ENCODE measurements around the gene TIMM22. TPM values are rescaled to one million over a fixed set of nuclear protein-coding genes. Genes with fewer than 3 reads are reported as not detected.
"Not testable (repeated sequence)": the region's sequence is repeated elsewhere in the genome, so short reads cannot be mapped to it uniquely, and the experiment has no call there.

TIMM22 gene
- total RNA-seq, 4 donors from 2014 or later: 11.7 to 15.7 (median 13.9) TPM

DNA sequence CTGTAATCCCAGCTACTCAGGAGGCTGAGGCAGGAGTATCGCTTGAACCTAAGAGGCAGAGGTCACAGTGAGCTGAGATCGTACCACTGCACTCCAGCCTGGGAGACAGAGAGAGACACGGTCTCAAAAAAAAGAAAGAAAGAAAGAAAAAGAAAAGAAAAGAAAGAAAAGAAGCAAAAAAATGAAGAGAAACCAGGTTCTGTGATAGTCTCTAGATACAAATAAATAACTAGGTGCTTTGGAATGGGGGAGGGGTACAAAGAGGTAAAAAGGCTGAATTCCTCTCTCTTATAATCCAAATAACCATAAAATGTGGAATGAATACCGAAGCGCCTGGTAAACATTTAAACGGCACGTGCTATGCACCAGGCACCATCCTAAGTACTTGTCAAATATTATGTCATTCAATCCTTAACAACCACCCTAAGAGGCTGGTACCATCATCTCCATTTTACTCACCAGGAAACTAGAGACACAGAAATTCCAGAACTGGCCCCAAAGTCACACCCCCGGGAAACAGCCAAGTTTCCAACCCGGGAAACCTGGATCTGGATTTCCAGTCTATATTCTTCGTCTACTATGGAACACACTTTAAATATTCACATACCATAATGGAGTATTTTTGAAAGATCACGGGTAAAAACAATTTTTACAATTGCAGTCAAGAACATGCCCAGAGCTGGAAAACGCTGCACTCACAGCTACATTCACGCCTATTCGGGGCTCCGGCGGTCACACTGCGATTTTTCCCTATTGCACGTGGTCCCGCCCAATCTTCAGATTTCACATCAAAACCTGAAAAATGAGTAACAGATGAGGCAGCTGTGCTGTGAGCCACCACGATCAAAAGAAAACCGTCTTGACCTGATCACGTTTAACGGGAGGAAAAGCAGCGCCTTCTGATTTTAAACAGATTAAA lies 27.9 kb upstream of the TIMM22 start:
- DNase-seq (ENCODE audit: low spot score in 2 of 2): no peak
- H3K4me3 ChIP-seq (ENCODE audit: low read depth, poor library complexity, severe bottlenecking): no peak overlapping the region
- WGBS, 2 donors: 65 to 71% methylated on average over 24 of the region's 24 CpGs
- no peak for TF ChIP-seq POLR2A (IDR thresholded peaks at IDR 0.05)
- TF ChIP-seq, protein P1, sequence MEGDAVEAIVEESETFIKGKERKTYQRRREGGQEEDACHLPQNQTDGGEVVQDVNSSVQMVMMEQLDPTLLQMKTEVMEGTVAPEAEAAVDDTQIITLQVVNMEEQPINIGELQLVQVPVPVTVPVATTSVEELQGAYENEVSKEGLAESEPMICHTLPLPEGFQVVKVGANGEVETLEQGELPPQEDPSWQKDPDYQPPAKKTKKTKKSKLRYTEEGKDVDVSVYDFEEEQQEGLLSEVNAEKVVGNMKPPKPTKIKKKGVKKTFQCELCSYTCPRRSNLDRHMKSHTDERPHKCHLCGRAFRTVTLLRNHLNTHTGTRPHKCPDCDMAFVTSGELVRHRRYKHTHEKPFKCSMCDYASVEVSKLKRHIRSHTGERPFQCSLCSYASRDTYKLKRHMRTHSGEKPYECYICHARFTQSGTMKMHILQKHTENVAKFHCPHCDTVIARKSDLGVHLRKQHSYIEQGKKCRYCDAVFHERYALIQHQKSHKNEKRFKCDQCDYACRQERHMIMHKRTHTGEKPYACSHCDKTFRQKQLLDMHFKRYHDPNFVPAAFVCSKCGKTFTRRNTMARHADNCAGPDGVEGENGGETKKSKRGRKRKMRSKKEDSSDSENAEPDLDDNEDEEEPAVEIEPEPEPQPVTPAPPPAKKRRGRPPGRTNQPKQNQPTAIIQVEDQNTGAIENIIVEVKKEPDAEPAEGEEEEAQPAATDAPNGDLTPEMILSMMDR (IDR thresholded peaks at IDR 0.05): no peak
- intact Hi-C loops (cut with DNase I; ENCODE audit: low total_unique reads): no loop called here

DNA sequence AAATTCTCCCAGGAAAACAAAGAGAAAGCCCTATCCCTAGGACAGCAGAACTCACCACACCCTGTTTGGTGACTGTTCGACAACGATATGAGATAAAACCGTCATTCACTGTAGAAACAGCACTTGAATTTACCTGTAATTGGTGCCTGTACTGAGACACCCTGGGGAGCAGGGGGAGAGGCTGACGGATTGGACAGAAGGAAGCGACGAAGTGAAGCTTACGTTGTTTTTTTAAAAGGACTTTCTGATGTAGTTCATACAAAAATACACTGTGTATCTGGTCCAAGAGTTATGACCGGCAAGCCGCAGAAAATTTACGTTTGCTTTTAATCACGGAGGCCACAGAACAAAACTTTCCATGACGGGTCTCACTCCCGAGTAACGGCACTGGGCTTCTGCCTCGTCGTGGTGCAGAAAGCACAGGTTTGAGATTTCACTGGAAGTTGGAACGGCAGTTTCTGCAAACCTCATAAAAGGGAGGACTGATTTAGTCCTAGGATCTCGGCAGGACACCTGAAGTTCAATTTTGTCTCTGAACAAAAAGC lies 27.0 kb upstream of the TIMM22 start:
- 55 to 57% methylated on average over 18 of the region's 18 CpGs for WGBS, 2 donors
- DNase-seq (ENCODE audit: low spot score in 2 of 2): no peak
- TF ChIP-seq, protein P1 (IDR thresholded peaks at IDR 0.05): no peak
- TF ChIP-seq POLR2A (IDR thresholded peaks at IDR 0.05): no peak
- intact Hi-C loops (cut with DNase I; ENCODE audit: low total_unique reads): no loop called here
- no peak overlapping the region for H3K4me3 ChIP-seq (ENCODE audit: low read depth, poor library complexity, severe bottlenecking)

DNA sequence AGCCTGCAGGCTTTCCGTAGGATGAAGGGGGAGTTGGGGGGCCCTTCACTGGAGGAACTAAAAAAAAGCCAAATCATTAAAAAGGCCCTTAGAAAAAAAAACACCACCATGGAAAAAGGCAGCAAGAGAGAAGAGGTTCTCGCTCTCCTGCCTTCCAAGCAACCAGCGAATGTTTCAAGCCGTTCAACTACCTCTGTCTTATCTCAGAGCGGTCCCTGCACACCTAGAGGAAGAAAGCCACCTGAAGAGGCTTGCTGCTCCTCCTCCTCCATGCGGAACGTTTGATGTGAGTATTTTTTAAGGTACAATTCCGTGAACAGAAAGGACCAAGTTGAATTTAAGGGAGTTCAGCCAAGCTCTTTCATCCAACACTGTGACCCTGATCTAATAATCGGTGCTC lies 26.6 kb upstream of the TIMM22 start:
- no peak overlapping the region for H3K4me3 ChIP-seq (ENCODE audit: low read depth, poor library complexity, severe bottlenecking)
- DNase-seq (ENCODE audit: low spot score in 2 of 2): no peak
- WGBS, 2 donors: 80 to 85% methylated on average over 9 of the region's 9 CpGs
- intact Hi-C loops (cut with DNase I; ENCODE audit: low total_unique reads): no loop called here
- TF ChIP-seq, protein P1 (IDR thresholded peaks at IDR 0.05): no peak
- no peak for TF ChIP-seq POLR2A (IDR thresholded peaks at IDR 0.05)

DNA sequence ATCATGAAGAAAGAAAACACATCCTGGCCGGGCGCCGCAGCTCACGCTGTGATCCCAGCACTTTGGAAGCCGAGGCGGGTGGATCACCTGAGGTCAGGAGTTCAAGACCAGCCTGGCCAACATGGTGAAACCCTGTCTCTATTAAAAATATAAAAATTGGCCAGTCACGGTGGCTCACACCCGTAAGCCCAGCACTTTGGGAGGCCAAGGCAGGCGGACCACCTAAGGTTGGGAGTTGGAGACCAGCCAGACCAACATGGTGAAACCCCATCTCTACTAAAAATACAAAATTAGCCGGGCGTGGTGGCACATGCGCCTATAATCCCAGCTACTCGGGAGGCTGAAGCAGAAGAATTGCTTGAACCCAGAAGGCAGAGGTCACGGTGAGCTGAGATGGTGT lies 25.1 kb upstream of the TIMM22 start:
- H3K4me3 ChIP-seq (ENCODE audit: low read depth, poor library complexity, severe bottlenecking); DNase-seq (ENCODE audit: low spot score in 2 of 2); intact Hi-C loops (cut with DNase I; ENCODE audit: low total_unique reads): not testable (repeated sequence)
- 91 to 95% methylated on average over 14 of the region's 14 CpGs for WGBS, 2 donors

DNA sequence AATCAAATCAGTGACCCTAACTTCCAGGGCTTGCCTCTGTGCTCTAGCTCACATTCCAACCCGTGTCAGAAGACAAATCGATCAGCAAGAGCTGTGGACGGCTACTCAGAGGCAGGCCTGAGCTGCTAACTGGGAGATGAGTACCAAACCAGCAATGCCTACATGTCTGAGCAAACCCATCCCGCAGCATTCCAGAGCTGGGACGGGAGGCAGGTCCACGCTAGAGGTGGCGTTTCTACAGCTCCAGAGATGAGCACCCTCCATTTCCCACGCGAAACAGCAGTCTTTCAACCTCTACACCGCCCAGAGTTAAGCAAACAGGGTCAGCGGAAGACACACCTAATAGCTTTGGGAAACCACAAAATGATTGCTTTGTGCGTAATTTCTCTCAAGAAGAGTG lies 23.9 kb upstream of the TIMM22 start:
- DNase-seq (ENCODE audit: low spot score in 2 of 2): no peak
- no peak for TF ChIP-seq POLR2A (IDR thresholded peaks at IDR 0.05)
- TF ChIP-seq, protein P1 (IDR thresholded peaks at IDR 0.05): no peak
- intact Hi-C loops (cut with DNase I; ENCODE audit: low total_unique reads): no loop called here
- H3K4me3 ChIP-seq (ENCODE audit: low read depth, poor library complexity, severe bottlenecking): no peak overlapping the region
- WGBS, 2 donors: 62 to 80% methylated on average over 12 of the region's 12 CpGs

DNA sequence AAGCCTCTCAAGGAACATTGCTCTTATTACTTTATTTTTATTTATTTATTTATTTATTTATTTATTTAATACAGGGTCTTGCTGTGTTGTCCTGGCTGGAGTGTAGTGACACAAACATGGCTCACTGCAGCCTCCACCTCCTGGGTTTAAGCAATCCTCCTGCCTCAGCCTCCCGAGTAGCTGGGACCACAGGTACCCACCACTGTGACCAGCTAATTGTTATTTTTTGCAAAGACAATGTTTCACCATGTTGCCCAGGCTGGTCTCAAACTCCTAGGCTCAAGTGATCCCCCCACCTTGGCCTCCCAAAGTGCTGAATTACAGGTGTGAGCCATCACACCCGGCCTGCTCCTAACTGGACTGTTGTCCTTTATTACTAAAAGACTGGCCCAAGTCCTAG lies 22.2 kb upstream of the TIMM22 start:
- DNase-seq (ENCODE audit: low spot score in 2 of 2); H3K4me3 ChIP-seq (ENCODE audit: low read depth, poor library complexity, severe bottlenecking); intact Hi-C loops (cut with DNase I; ENCODE audit: low total_unique reads): not testable (repeated sequence)
- 70 to 71% methylated on average over 2 of the region's 2 CpGs for WGBS, 2 donors
